Measurements from ENCODE around the gene SEMA6B. TPM values are rescaled to one million over a fixed set of nuclear protein-coding genes. Genes with fewer than 3 reads are reported as not detected.

Gene SEMA6B
- total and polyA plus RNA-seq, 2 of the 8 experiments (the other 6 are each of a cell fraction or from before 2014, with no cell fraction given) = 31.3 to 54.4 TPM

- TF ChIP-seq, protein P1, sequence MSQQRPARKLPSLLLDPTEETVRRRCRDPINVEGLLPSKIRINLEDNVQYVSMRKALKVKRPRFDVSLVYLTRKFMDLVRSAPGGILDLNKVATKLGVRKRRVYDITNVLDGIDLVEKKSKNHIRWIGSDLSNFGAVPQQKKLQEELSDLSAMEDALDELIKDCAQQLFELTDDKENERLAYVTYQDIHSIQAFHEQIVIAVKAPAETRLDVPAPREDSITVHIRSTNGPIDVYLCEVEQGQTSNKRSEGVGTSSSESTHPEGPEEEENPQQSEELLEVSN (IDR thresholded peaks at IDR 0.05) = no peak
- no peak for TF ChIP-seq SP1 (IDR thresholded peaks at IDR 0.05; ENCODE audit: low read depth, low read length)
Measured at GRCh38 chr19:4496304-4496703, 63.2 kb downstream of the SEMA6B start (continued).

All from H1 (cell line).